PFSK-1 (cell line): ENCODE measurements around the gene ARL3.

Source experiments
- POLR2AphosphoS5 ChIP-seq: IDR thresholded peaks from 2 replicates; pipeline ENCODE4 v1.6.1; 2012; ENCODE audit warnings: low read depth, mild to moderate bottlenecking, control low read depth, low read length, moderate library complexity
- REST ChIP-seq, 2 experiments: IDR thresholded peaks; 2 replicates each; pipeline versions ENCODE4 v1.6.1 to v1.8.0; 2011 to 2012; ENCODE audit warnings: low read depth in 2 of 2, low read length in 2 of 2, control low read depth in 1 of 2, inconsistent platforms in 1 of 2, mild to moderate bottlenecking in 1 of 2, moderate library complexity in 1 of 2; ENCODE audit not compliant: insufficient read depth in 1 of 2

- TF ChIP-seq POLR2AphosphoS5 = no peak
- no peak for TF ChIP-seq REST (IDR thresholded peaks at IDR 0.05; ENCODE audit: insufficient read depth in 1 of 2, low read depth in 2 of 2, low read length in 2 of 2)
Observed at GRCh38 chr10:102744374-102745051, 30.3 kb upstream of the ARL3 start.
